ENCODE measurements around the gene NFE2L1. TPM values are rescaled to one million over a fixed set of nuclear protein-coding genes. Genes with fewer than 3 reads are reported as not detected.

The NFE2L1 gene
- total RNA-seq, 1 experiment from 2014 or later = 123 TPM

- DNase-seq (ENCODE audit: low read depth) = no peak
These were observed 932 bp upstream of the NFE2L1 start for GRCh38 chr17:48047113-48047740.

DNA sequence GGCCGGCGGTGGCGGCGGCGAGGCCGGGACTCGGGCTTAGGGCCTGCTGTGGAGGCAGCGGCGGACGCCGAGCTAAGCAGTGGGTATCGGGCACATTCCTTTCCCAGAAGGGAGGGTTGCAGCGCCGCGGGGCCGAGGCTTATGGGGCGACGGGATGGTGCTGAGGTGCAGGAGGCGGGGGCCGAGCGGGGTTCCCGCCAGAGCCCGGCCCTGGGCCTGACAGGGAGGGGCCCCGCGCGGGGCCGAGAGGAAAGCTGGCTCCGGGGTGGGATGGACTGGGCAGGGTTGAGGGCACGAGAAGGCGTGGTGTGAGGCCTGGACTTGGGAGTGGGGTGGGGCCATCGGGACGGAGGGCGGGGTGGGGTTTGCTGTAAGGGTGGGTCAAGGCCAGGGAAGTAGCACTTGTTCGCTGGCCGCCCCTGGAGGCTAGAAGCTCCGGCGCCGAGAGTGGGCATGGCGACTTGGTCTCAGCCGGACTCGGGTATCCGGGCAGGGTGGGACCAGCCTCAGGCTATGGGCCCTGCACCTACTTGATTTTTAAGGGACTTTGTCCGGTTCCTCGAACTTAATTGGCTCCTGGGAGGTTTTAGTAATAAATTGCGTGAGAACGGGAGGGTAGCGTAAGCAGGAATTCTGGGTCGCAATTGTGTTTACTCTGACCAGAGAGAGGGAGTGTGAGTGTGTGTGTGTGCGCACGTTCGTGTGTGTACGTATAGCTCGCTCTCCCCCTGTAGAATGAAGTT lies 396 bp downstream of the NFE2L1 start:
- peak; percentile 93 for DNase-seq (ENCODE audit: low read depth)

DNA sequence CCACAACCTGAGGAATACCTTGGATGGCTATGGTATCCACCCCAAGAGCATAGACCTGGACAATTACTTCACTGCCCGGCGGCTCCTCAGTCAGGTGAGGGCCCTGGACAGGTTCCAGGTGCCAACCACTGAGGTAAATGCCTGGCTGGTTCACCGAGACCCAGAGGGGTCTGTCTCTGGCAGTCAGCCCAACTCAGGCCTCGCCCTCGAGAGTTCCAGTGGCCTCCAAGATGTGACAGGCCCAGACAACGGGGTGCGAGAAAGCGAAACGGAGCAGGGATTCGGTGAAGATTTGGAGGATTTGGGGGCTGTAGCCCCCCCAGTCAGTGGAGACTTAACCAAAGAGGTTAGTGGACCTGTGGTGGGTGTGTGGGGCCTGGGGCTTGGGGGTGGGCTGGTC lies 3.1 kb downstream of the NFE2L1 start:
- DNase-seq (ENCODE audit: low read depth) = no peak

GRCh38 chr17:48051706-48052486 lies 3.7 kb downstream of the NFE2L1 start:
- DNase-seq (ENCODE audit: low read depth) = peak; percentile 93

DNA sequence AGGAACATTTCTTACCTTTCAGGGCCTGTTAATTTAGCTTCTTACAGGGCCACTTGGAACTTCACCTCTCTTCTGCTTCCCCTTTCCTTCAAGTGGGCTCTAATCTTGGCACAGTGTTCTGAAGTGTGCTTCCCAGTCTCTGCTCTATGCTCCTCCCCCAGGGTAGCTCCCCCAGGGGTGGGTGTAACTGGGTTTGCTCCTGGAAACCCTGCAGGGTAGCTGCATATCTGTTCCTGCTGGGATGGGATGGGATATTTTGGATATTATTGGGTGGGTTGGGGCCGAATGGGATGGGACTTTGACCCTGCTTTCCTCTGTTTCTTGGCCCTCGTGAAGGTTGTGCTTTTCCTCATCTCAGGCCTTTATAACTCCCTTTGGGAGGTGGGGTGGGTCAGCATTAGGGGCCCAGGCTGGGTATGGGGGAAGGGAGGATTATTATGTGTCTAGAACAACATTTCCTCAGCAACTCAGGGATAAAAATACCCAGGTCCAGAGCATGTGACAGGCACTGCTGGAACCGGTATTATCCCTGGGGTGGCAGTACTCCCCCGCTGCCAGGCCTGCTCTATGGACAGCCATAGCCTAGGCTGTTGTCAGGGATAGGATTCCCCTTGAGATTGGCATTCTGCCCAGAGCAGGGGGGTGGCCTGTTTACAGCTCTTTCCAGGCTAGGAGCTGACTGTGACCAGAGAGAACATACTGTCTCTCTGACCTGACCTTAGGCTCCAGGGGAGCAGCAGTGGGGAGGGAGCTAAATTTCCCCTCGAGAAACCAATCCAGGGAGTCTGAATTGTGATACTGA lies 5.0 kb downstream of the NFE2L1 start:
- peak; percentile 81 for DNase-seq (ENCODE audit: low read depth)

GRCh38 chr17:48053758-48054237 lies 5.6 kb downstream of the NFE2L1 start:
- no peak for DNase-seq (ENCODE audit: low read depth)

DNA sequence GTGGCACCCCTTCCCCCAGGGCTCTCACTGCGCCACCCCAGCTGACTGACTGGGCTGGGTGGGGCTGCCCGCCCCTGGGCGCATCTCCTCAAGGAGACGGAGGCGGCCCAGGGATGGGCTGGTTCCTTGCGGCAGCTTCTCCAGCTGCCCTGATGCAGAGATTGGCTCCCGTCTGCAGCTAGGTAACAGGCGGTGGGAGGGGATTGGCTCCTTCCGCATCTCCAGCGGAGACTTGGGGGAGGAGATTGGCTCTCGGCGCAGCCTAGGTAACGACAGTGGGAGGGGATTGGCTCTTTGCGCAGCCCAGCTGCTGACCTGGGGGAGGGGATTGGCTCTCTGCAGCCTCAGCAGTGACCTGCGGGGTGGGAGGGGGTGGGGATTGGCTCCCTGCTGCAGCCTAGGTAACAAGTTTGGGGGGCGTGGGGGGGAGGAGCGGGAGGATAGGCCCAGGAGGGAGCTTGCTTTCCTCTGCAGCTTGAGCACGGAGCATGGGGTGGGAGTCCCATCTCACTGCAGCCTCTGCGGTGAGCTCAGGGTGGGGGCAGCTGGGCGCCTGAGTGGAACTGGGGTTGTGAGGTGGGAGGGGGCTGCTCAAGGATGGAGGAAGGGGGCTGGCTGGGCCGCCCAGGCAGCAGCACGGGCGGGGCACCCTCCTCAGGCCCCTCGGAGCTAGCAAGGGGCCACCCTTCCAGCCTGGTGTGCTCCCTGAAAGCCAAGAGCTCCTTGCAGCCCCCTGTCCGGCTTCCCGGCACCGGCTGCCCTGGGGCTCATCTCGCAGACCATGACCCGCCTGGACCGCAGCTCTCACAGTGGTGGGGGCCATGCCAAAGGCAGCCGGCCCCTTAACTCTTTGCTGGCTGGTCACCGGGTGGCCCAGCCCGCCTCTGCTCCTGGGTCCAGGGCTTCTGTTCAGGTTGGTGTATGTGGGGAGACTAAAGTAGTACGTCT lies 6.4 kb downstream of the NFE2L1 start:
- no peak for DNase-seq (ENCODE audit: low read depth)

- DNase-seq (ENCODE audit: low read depth) = no peak
These were observed 7.5 kb downstream of the NFE2L1 start for GRCh38 chr17:48055531-48056245.

DNA sequence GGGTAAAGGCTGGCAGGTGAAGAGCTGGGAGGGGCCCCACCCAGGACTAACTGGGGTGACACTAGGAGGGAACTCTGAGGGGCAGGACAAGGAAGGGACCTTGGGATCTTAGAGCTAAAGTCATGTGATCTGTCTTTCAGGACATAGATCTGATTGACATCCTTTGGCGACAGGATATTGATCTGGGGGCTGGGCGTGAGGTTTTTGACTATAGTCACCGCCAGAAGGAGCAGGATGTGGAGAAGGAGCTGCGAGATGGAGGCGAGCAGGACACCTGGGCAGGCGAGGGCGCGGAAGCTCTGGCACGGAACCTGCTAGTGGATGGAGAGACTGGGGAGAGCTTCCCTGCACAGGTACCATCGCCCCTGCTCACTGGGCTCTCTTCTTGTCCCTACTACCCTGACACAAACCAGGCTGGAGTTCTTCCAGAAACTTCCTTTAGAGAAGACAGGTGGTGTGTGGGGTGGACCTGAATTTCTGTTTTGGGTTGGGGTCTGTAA lies 8.1 kb downstream of the NFE2L1 start:
- no peak for DNase-seq (ENCODE audit: low read depth)

GRCh38 chr17:48056879-48057278 lies 8.7 kb downstream of the NFE2L1 start:
- DNase-seq (ENCODE audit: low read depth) = no peak

DNA sequence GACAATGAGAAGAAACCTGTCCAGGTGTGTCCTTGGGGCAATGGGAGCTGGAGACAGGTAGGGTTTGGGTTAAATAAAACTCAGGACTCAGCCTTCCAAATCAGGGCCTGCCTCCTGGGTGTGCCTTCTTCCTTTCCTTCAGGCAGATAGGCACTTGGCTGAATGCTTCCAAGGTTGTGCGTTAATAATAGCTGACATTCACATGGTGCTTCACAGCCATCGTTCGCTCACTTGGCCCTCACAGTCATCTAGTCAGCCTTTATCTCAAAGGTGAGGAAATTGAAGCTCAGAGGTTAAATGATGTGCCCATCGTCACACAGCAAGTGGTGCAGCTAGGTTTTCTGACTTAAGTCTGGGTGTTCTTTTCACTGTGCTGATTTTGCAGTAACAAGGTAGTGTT lies 9.5 kb downstream of the NFE2L1 start:
- DNase-seq (ENCODE audit: low read depth) = no peak

- no peak for DNase-seq (ENCODE audit: low read depth)
These were observed 10.4 kb downstream of the NFE2L1 start for GRCh38 chr17:48058393-48059124.

- no peak for DNase-seq (ENCODE audit: low read depth)
These were observed 11.0 kb downstream of the NFE2L1 start for GRCh38 chr17:48059125-48059668.

GRCh38 chr17:48060249-48060648 lies 12.1 kb downstream of the NFE2L1 start:
- no peak for DNase-seq (ENCODE audit: low read depth)

DNA sequence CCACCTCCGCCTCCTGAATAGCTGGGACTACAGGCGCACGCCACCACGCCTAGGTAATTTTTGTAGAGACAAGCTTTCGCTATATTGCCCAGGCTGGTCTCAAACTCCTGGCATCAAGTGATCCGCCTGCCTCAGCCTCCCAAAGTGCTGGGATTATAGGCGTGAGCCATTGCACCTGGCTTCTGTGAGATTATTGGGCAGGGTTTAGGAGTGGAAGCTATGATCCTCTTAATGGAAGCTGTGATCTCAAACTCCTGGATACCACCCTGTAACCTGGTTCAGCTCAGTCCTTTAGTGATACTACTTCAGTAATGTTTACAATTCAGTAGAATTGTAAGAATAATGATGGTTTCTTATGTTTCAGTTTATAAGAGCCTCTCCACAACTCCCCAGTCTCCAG lies 14.1 kb downstream of the NFE2L1 start:
- no peak for DNase-seq (ENCODE audit: low read depth)

- no peak for DNase-seq (ENCODE audit: low read depth)
These were observed 16.5 kb downstream of the NFE2L1 start for GRCh38 chr17:48064638-48065037.

DNA sequence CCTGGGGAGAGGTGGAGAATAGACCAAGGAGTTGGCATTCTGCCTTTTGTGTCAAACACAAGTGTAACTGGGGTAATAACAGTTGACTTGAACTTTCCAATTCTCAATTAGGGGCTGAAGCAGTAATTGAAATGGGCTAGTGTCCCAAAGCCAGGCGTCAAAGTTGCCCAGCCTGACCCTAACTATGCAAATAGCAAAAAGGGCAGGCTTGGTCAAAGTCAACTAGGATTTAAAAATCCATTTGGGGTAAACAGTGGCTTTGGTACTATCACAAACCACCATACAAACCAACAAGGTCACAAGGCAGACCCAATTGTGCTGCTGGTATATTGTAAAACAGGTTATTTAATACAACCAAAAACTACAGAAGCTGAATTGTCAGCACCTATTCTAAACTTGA lies 18.0 kb downstream of the NFE2L1 start:
- no peak for DNase-seq (ENCODE audit: low read depth)

DNA sequence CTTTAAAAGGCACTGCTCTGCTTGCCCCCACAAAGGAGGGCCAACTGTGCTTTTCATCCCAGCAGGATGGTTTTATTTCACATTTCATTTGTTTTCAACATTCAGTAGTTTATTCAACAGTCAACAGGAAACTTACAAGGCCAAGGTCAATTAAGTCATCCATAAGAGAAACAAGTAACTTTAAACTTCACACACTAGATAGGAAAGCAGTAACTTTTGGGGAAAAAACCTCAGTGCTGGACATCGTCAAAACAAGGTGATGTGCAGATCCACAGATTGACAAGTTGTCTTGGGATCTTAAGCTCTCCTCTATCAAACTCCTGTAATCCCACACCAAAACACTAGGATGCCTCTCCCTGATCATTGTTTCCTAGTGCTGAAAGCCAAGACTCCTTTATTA lies 18.5 kb downstream of the NFE2L1 start:
- no peak for DNase-seq (ENCODE audit: low read depth)

- no peak for DNase-seq (ENCODE audit: low read depth)
These were observed 19.1 kb downstream of the NFE2L1 start for GRCh38 chr17:48067245-48067644.

Data from LHCN-M2 (cell line).